Measurements from ENCODE around the gene MAGI1.

MAGI1 gene

GRCh38 chr3:65701516-65701915 lies 337.2 kb downstream of the MAGI1 start:
- no peak for DNase-seq

- no peak for DNase-seq
Measured at GRCh38 chr3:65689436-65689835, 349.3 kb downstream of the MAGI1 start.

GRCh38 chr3:65687741-65688140 lies 351.0 kb downstream of the MAGI1 start:
- no peak for DNase-seq

GRCh38 chr3:65685621-65686235 lies 353.0 kb downstream of the MAGI1 start:
- no peak for DNase-seq

- DNase-seq: no peak
Measured at GRCh38 chr3:65678516-65678915, 360.2 kb downstream of the MAGI1 start.

GRCh38 chr3:65677486-65678010 lies 361.2 kb downstream of the MAGI1 start:
- DNase-seq: no peak

- no peak for DNase-seq
Measured at GRCh38 chr3:65676580-65676979, 362.1 kb downstream of the MAGI1 start.

- no peak for DNase-seq
Measured at GRCh38 chr3:65675011-65675410, 363.7 kb downstream of the MAGI1 start.

- no peak for DNase-seq
Measured at GRCh38 chr3:65674226-65674625, 364.5 kb downstream of the MAGI1 start.

GRCh38 chr3:65672871-65673815 lies 365.6 kb downstream of the MAGI1 start:
- DNase-seq: peak; percentile 0

GRCh38 chr3:65672061-65672460 lies 366.7 kb downstream of the MAGI1 start:
- no peak for DNase-seq

GRCh38 chr3:65671004-65671403 lies 367.7 kb downstream of the MAGI1 start:
- DNase-seq: no peak

GRCh38 chr3:65669163-65669875 lies 369.4 kb downstream of the MAGI1 start:
- no peak for DNase-seq

- no peak for DNase-seq
Measured at GRCh38 chr3:65667963-65668362, 370.8 kb downstream of the MAGI1 start.

- no peak for DNase-seq
Measured at GRCh38 chr3:65666448-65667091, 372.1 kb downstream of the MAGI1 start.

GRCh38 chr3:65665915-65666314 lies 372.8 kb downstream of the MAGI1 start:
- DNase-seq: no peak

GRCh38 chr3:65664931-65665330 lies 373.8 kb downstream of the MAGI1 start:
- DNase-seq: no peak

- DNase-seq: no peak
Measured at GRCh38 chr3:65664446-65664845, 374.3 kb downstream of the MAGI1 start.

- DNase-seq: no peak
Measured at GRCh38 chr3:65662095-65662494, 376.6 kb downstream of the MAGI1 start.

- no peak for DNase-seq
Measured at GRCh38 chr3:65660000-65660598, 378.6 kb downstream of the MAGI1 start.

GRCh38 chr3:65659396-65659795 lies 379.3 kb downstream of the MAGI1 start:
- DNase-seq: no peak

GRCh38 chr3:65658401-65658800 lies 380.3 kb downstream of the MAGI1 start:
- DNase-seq: no peak
